Ovary (tissue), 3 donors: ENCODE measurements around the gene IKZF3.

ENCODE experiments used
- CTCF ChIP-seq, 3 donors: fragments of 450-650 bp in 2 of 3; fragments of 200-600 bp in 1 of 3; IDR thresholded peaks; one replicate each; pipeline versions ENCODE4 v1.5.1 to v1.8.0; 2016 to 2022; ENCODE audit warnings: antibody characterized with exemption in 3 of 3, mild to moderate bottlenecking in 1 of 3
- POLR2A ChIP-seq: fragments of 450-650 bp; IDR thresholded peaks from one replicate; pipeline ENCODE4 v1.6.1; 2017; ENCODE audit warnings: antibody characterized with exemption, mild to moderate bottlenecking, moderate library complexity
- donor health status: DM: no; HTN: no; CAD: no.

DNA sequence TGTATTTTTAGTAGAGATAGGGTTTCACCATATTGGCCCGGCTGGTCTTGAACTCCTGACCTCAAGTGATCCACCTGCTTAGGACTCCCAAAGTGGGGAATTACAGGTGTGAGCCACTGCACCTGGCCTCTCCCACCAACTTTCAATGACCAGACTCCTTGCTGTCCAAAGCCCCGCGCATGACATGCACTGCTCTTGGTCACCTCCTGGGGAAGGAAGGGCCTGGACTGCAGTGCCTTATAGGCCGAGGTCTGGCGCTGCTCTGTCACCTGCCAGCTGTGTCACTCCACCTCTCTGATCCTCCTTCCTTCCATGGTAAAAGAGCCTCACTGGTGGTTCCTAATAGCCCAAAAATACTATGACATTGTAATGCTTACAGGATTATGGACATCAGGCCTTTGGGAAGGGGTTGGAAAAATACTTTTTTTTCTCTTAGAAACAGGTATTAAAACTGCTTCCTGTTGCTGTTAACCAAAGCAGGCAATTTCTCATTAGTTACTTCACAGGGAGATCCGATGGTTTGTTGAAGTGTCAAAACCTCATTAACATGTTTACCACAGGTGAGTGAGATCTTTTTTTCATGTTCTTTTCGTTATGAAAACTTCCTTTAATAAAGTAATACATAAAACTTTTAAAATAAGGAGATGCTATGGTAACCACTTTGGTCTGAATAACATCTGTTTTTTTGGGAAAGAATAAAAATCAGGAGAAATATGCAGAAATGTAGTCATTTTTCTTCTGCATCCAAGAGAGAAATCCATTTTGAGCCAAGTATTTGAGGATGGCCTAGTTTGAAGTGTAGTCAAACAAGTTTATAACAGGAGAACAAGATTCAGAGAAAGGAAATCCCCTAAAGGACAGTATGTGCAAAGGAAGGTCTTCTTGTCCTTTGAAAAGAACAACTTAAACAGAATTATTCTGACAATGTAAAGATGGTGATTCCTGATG, 90.9 kb downstream of the IKZF3 start:
- no peak for TF ChIP-seq CTCF (IDR thresholded peaks at IDR 0.05)
- TF ChIP-seq POLR2A = no peak
